Uterus (tissue), 4 donors: ENCODE data around the gene KDM6A. TPM values are rescaled to one million over a fixed set of nuclear protein-coding genes. Genes with fewer than 3 reads are reported as not detected.
"Not testable (repeated sequence)": the region's sequence is repeated elsewhere in the genome, so short reads cannot be mapped to it uniquely, and the experiment has no call there.

Experiments
- DNase-seq, 2 donors: peaks; one replicate each; pipeline ENCODE4 v3.0.0-alpha.2; 2019 to 2020
- H3K27ac ChIP-seq, 2 donors: fragments of 200-600 bp; sonication (generic); 1 replicate in 1 of 2; 2 replicates in 1 of 2; pipeline ENCODE4 v1.5.1; 2016 to 2018
- H3K27me3 ChIP-seq, 2 donors: fragments of 200-600 bp; sonication (generic); one replicate each; pipeline ENCODE4 v1.5.1; 2018 to 2019; ENCODE audit warnings: control low read depth in 1 of 2
- H3K36me3 ChIP-seq, 2 donors: fragments of 200-600 bp; sonication (generic); one replicate each; pipeline ENCODE4 v1.5.1; 2019; ENCODE audit warnings: control low read depth in 1 of 2
- H3K4me1 ChIP-seq, 2 donors: fragments of 200-600 bp; sonication (generic); one replicate each; pipeline ENCODE4 v1.5.1; 2018 to 2019; ENCODE audit warnings: control low read depth in 1 of 2
- H3K4me3 ChIP-seq, 2 donors: fragments of 200-600 bp; sonication (generic); 1 replicate in 1 of 2; 2 replicates in 1 of 2; pipeline ENCODE4 v1.5.1; 2018 to 2019; ENCODE audit warnings: mild to moderate bottlenecking in 1 of 2
- H3K9me3 ChIP-seq, 2 donors: fragments of 200-600 bp; sonication (generic); one replicate each; pipeline ENCODE4 v1.5.1; 2019; ENCODE audit warnings: control low read depth in 1 of 2
- POLR2A ChIP-seq, 2 donors: fragments of 450-650 bp; IDR thresholded peaks; one replicate each; pipeline ENCODE4 v1.6.1; 2016; ENCODE audit warnings: antibody characterized with exemption in 2 of 2, mild to moderate bottlenecking in 1 of 2, moderate library complexity in 1 of 2
- intact Hi-C: fragments of 100-400 bp; cut with DNase I; formaldehyde crosslinking; loops from one replicate; pipeline ENCODE4 v1.15.1; 2023; ENCODE audit warnings: low total_unique reads
- total RNA-seq, 4 donors: library from RNA; depleted of rRNA in 3 of 4; stranded (reverse); fragments of >200 nt in 3 of 4; gene quantifications; one replicate each; pipeline versions ENCODE4 v1.1.0 to v1.2.4, GENCODE V29; 2014 to 2023
- TF ChIP-seq, protein P1 (sequence below), 4 experiments: fragments of 200-600 bp in 2 of 4; fragments of 450-650 bp in 2 of 4; sonication (generic) in 2 of 4; IDR thresholded peaks; one replicate each; pipeline ENCODE4 v1.5.1; 2016 to 2019; ENCODE audit warnings: antibody characterized with exemption in 4 of 4, mild to moderate bottlenecking in 2 of 4, moderate library complexity in 1 of 4
- donor health status: DM: yes; HTN: yes; CAD: no.

Gene KDM6A
- total RNA-seq, 4 donors from 2014 or later: 26.2 to 69.0 (median 57.9) TPM

DNA sequence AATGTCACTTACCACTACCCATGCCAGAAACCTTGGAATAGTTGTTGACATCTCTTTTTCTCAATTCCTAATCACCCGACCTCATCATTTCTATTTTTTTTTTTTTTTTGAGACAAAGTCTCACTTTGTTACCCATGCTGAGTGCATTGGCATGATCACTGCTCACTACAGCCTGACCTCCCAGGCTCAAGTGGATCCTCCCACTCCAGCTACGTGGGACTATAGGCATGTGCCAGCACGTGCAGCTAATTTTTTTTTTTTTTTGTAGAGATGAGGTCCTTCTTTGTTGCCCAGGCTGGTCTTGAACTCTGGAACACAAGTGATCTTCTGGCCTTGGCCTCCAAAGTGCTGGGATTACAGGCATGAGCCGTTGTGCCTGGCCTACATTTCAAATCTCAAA, 12.0 kb downstream of the KDM6A start:
- no peaks in the 10 kb centered on the region for H3K27me3 ChIP-seq
- H3K36me3 ChIP-seq: no peaks in the 10 kb centered on the region
- no peak overlapping the region for H3K4me3 ChIP-seq
- H3K9me3 ChIP-seq: no peaks in the 10 kb centered on the region
- TF ChIP-seq, protein P1, sequence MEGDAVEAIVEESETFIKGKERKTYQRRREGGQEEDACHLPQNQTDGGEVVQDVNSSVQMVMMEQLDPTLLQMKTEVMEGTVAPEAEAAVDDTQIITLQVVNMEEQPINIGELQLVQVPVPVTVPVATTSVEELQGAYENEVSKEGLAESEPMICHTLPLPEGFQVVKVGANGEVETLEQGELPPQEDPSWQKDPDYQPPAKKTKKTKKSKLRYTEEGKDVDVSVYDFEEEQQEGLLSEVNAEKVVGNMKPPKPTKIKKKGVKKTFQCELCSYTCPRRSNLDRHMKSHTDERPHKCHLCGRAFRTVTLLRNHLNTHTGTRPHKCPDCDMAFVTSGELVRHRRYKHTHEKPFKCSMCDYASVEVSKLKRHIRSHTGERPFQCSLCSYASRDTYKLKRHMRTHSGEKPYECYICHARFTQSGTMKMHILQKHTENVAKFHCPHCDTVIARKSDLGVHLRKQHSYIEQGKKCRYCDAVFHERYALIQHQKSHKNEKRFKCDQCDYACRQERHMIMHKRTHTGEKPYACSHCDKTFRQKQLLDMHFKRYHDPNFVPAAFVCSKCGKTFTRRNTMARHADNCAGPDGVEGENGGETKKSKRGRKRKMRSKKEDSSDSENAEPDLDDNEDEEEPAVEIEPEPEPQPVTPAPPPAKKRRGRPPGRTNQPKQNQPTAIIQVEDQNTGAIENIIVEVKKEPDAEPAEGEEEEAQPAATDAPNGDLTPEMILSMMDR (IDR thresholded peaks at IDR 0.05): no peak
- TF ChIP-seq POLR2A (IDR thresholded peaks at IDR 0.05): no peak
- no peaks in the 10 kb centered on the region for H3K4me1 ChIP-seq
- no peak for DNase-seq
- intact Hi-C loops: no loop called here
- no peak overlapping the region for H3K27ac ChIP-seq

DNA sequence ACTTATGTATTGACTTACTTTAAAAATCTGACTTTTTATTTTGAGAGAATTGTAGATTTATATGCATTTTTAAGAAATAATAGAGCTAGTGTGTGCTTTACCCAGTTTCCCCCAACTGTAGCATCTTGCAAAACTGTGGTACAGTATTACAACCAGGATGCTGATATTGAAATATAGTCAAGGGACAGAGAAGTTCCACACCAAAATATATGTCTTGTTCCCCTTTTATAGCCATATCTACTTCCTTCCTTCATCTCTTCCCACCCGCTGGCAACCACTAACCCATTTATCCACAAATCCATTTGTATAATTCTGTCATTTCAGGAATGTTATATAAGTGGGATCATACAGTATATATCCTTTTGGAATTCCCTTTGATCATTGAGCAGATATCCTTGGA, 16.8 kb downstream of the KDM6A start:
- no peaks in the 10 kb centered on the region for H3K4me1 ChIP-seq
- H3K27ac ChIP-seq: no peak overlapping the region
- H3K36me3 ChIP-seq: no peaks in the 10 kb centered on the region
- intact Hi-C loops: no loop called here
- no peak for TF ChIP-seq POLR2A (IDR thresholded peaks at IDR 0.05)
- TF ChIP-seq, protein P1 (IDR thresholded peaks at IDR 0.05): no peak
- no peak for DNase-seq
- H3K27me3 ChIP-seq: no peaks in the 10 kb centered on the region
- no peak overlapping the region for H3K4me3 ChIP-seq
- H3K9me3 ChIP-seq: no peaks in the 10 kb centered on the region

DNA sequence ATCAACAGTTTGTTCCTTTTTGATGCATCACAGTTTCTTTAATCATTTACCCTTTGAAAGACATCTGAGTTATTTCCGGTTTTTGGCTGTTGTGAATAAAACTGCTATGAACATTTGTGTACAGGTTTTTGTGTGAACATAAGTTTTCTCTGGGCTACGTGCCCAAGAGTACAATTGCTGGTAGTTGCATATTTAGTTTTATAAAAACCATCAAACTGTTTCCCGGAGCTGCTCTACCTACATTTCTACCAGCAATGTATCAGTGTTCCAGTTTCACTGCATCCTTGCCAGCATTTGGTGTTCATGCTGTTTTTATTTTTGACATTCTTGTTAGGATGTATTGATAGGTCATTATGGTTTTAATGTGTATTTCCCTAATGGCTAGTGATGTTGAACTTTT, 17.3 kb downstream of the KDM6A start:
- Histone ChIP-seq H3K9me3 (no peaks in the 10 kb centered on the region), H3K4me3 (no peak overlapping the region), H3K4me1 (no peaks in the 10 kb centered on the region), H3K27ac (no peak overlapping the region), H3K27me3 (no peaks in the 10 kb centered on the region), H3K36me3 (no peaks in the 10 kb centered on the region)
- TF ChIP-seq, protein P1 (IDR thresholded peaks at IDR 0.05): no peak
- TF ChIP-seq POLR2A (IDR thresholded peaks at IDR 0.05): no peak
- no peak for DNase-seq
- intact Hi-C loops: no loop called here

DNA sequence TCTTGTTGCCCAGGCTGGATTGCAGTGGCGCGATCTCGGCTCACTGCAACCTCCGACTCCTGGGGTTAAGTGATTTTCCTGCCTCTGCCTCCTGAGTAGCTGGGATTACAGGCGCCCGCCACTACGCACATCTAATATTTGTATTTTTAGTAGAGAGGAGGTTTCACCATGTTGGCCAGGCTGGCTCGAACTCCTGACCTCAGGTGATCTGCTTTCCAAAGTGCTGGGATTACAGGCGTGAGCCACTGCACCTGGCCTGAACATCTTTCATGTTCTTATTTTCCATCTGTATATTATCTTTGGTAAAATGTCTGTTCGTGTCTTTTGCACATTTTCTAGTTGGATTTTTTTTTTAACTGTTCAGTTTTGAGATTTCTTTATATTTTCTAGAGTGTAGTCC, 17.7 kb downstream of the KDM6A start:
- DNase-seq, H3K27me3 ChIP-seq, H3K9me3 ChIP-seq, H3K4me3 ChIP-seq, H3K4me1 ChIP-seq, intact Hi-C loops, H3K27ac ChIP-seq, H3K36me3 ChIP-seq: not testable (repeated sequence)

DNA sequence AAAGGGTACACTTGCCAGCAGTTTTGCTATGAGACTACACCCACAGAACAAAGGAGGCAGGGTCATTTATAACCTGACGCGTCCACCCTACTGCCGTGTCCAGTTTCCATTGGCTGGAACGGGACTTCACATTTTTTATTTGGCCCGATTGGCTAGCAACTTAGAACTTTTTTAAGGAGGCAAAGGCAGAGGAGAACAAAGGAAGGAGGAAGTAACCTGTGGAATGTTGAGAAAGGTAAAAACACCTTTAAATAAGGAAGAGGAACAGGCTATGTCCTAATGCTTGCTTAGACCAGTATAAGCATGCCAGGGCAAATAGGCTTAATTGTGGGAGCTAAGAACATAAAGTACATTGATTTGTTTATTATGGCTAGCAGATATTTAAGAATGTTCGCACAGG, 18.7 kb downstream of the KDM6A start:
- Histone ChIP-seq H3K4me3 (no peak overlapping the region), H3K27ac (no peak overlapping the region), H3K36me3 (no peaks in the 10 kb centered on the region), H3K4me1 (no peaks in the 10 kb centered on the region), H3K27me3 (no peaks in the 10 kb centered on the region), H3K9me3 (no peaks in the 10 kb centered on the region)
- TF ChIP-seq POLR2A (IDR thresholded peaks at IDR 0.05): no peak
- TF ChIP-seq, protein P1 (IDR thresholded peaks at IDR 0.05): no peak
- DNase-seq: no peak
- intact Hi-C loops: no loop called here

DNA sequence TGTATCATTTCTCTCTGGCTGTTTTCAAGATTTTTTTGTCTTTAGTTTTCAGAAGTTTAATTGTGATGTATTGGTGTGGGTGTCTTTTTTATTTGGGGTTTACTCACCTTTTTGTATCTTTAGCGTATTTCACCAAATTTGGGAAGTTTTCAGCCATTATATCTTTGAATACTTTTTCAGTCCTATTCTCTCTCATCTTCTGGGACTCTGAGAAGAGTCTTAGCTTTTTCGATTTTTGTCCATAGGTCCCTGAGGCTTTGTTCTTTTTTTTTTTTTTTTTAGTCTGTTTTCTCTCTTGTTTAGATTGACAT, 23.8 kb downstream of the KDM6A start:
- intact Hi-C loops: no loop called here
- TF ChIP-seq POLR2A (IDR thresholded peaks at IDR 0.05): no peak
- TF ChIP-seq, protein P1 (IDR thresholded peaks at IDR 0.05): no peak
- Histone ChIP-seq H3K27me3 (no peaks in the 10 kb centered on the region), H3K4me3 (no peak overlapping the region), H3K4me1 (no peaks in the 10 kb centered on the region), H3K27ac (no peak overlapping the region), H3K9me3 (no peaks in the 10 kb centered on the region), H3K36me3 (no peaks in the 10 kb centered on the region)
- no peak for DNase-seq
